ENCODE measurements around the gene PRDM2. TPM values are rescaled to one million over a fixed set of nuclear protein-coding genes. Genes with fewer than 3 reads are reported as not detected.

Gene PRDM2
- polyA plus RNA-seq, 3 donors = 4.1 to 22.5 (median 7.6) TPM

GRCh38 chr1:13778431-13778830 lies 78.4 kb downstream of the PRDM2 start:
- intact Hi-C loops (cut with micrococcal nuclease) = no loop called here
- no peaks in the 10 kb centered on the region for H3K9me3 Mint-ChIP-seq
- DNase-seq = no peak
- Histone ChIP-seq H3K9ac (ENCODE audit: insufficient read depth, low read length, poor library complexity, severe bottlenecking) (no peak overlapping the region), H4K20me1 (ENCODE audit: insufficient read depth, low read length) (peaks cover 100% of the 10 kb centered on the region), H3K9me3 (replicated peaks in 1 of 2; ENCODE audit: control insufficient read depth in 1 of 2, insufficient read depth in 1 of 2, low read length in 2 of 2) (no peaks in the 10 kb centered on the region), H3K4me3 (replicated peaks in 1 of 3; ENCODE audit: low read depth in 2 of 3, low read length in 3 of 3) (no peak overlapping the region), H3K27ac (ENCODE audit: low read depth in 1 of 2, low read length in 2 of 2) (peak overlapping the region in 1 of 2 donors; percentile 68), H2AFZ (ENCODE audit: insufficient read depth, low read depth, low read length, poor library complexity, severe bottlenecking) (no peak overlapping the region), H3K4me2 (replicated peaks; ENCODE audit: extremely low read depth, low read length, poor library complexity, severe bottlenecking) (no peak overlapping the region), H3K79me2 (ENCODE audit: insufficient read depth, low read length) (peaks cover 97% of the 10 kb centered on the region), H3K36me3 (replicated peaks in 1 of 2; ENCODE audit: control insufficient read depth in 1 of 2, insufficient read depth in 2 of 2, low read length in 2 of 2) (peaks cover 66 to 87% of the 10 kb centered on the region in 2 donors), H3K4me1 (ENCODE audit: control insufficient read depth in 1 of 2, insufficient read depth in 2 of 2, low read length in 2 of 2) (peaks cover 32 to 37% of the 10 kb centered on the region in 2 donors), H3K27me3 (ENCODE audit: control insufficient read depth in 2 of 2, insufficient read depth in 2 of 2, low read length in 2 of 2) (no peaks in the 10 kb centered on the region)
- H3K36me3 Mint-ChIP-seq = peaks cover 4 to 43% of the 10 kb centered on the region in 2 donors
- WGBS (ENCODE audit: insufficient coverage) = 98% methylated on average over 5 of the region's 7 CpGs
- H3K4me3 Mint-ChIP-seq = no peak overlapping the region
- H3K27ac Mint-ChIP-seq = peak overlapping the region in 1 of 7 donors; percentile 73
- TF ChIP-seq CTCF (IDR thresholded peaks at IDR 0.05) = no peak
- peaks cover 0 to 2% (median 0%) of the 10 kb centered on the region in 3 donors for H3K27me3 Mint-ChIP-seq (ENCODE audit: low read depth in 3 of 3)
- H3K4me1 Mint-ChIP-seq = peaks cover 37% of the 10 kb centered on the region

GRCh38 chr1:13779930-13780329 lies 79.9 kb downstream of the PRDM2 start:
- H3K36me3 Mint-ChIP-seq = peaks cover 17 to 49% of the 10 kb centered on the region in 2 donors
- H3K27ac ChIP-seq (ENCODE audit: low read depth in 1 of 2, low read length in 2 of 2) = peak overlapping the region in 1 of 2 donors; percentile 68
- peaks cover 46% of the 10 kb centered on the region for H3K4me1 Mint-ChIP-seq
- H3K9ac ChIP-seq (ENCODE audit: insufficient read depth, low read length, poor library complexity, severe bottlenecking) = no peak overlapping the region
- 100% methylated on average over 4 of the region's 6 CpGs for WGBS (ENCODE audit: insufficient coverage)
- intact Hi-C loops (cut with micrococcal nuclease) = no loop called here
- no peak overlapping the region for H2AFZ ChIP-seq (ENCODE audit: insufficient read depth, low read depth, low read length, poor library complexity, severe bottlenecking)
- H3K27ac Mint-ChIP-seq = peak overlapping the region in 3 of 7 donors; percentile 44 to 78 (median 75)
- H3K4me3 Mint-ChIP-seq = no peak overlapping the region
- peaks cover 97% of the 10 kb centered on the region for H3K79me2 ChIP-seq (ENCODE audit: insufficient read depth, low read length)
- TF ChIP-seq CTCF (IDR thresholded peaks at IDR 0.05) = no peak
- H4K20me1 ChIP-seq (ENCODE audit: insufficient read depth, low read length) = peaks cover 100% of the 10 kb centered on the region
- H3K27me3 Mint-ChIP-seq (ENCODE audit: low read depth in 3 of 3) = peaks cover 0 to 2% (median 0%) of the 10 kb centered on the region in 3 donors
- H3K9me3 ChIP-seq (replicated peaks in 1 of 2; ENCODE audit: control insufficient read depth in 1 of 2, insufficient read depth in 1 of 2, low read length in 2 of 2) = no peaks in the 10 kb centered on the region
- H3K4me1 ChIP-seq (ENCODE audit: control insufficient read depth in 1 of 2, insufficient read depth in 2 of 2, low read length in 2 of 2) = peaks cover 37 to 43% of the 10 kb centered on the region in 2 donors
- no peaks in the 10 kb centered on the region for H3K27me3 ChIP-seq (ENCODE audit: control insufficient read depth in 2 of 2, insufficient read depth in 2 of 2, low read length in 2 of 2)
- H3K4me3 ChIP-seq (replicated peaks in 1 of 3; ENCODE audit: low read depth in 2 of 3, low read length in 3 of 3) = no peak overlapping the region
- H3K36me3 ChIP-seq (replicated peaks in 1 of 2; ENCODE audit: control insufficient read depth in 1 of 2, insufficient read depth in 2 of 2, low read length in 2 of 2) = peaks cover 63 to 87% of the 10 kb centered on the region in 2 donors
- no peak overlapping the region for H3K4me2 ChIP-seq (replicated peaks; ENCODE audit: extremely low read depth, low read length, poor library complexity, severe bottlenecking)
- no peak for DNase-seq
- H3K9me3 Mint-ChIP-seq = no peaks in the 10 kb centered on the region

All from CD14-positive monocyte (primary cell).